ENCODE results near the gene WHAMM. TPM values are rescaled to one million over a fixed set of nuclear protein-coding genes. Genes with fewer than 3 reads are reported as not detected.

WHAMM gene
- total RNA-seq, 6 donors from 2014 or later: 10.6 to 15.7 (median 11.6) TPM

- peaks cover 50 to 98% (median 85%) of the 10 kb centered on the region in 4 donors for H3K36me3 ChIP-seq
- no peak overlapping the region for H3K4me3 ChIP-seq
- H3K4me1 ChIP-seq: peaks cover 0 to 13% (median 8%) of the 10 kb centered on the region in 4 donors
- DNase-seq (no peak), ATAC-seq (ENCODE audit: low FRiP score in 2 of 2) (no peak)
- WGBS, 2 donors: 89 to 93% methylated on average over 18 of the region's 18 CpGs
- no peaks in the 10 kb centered on the region for H3K9me3 ChIP-seq
- no peak overlapping the region for H3K27ac ChIP-seq
- H3K27me3 ChIP-seq: no peaks in the 10 kb centered on the region
- TF ChIP-seq POLR2AphosphoS5 (IDR thresholded peaks at IDR 0.05): no peak
- no peak for TF ChIP-seq CTCF (IDR thresholded peaks at IDR 0.05)
These were observed 21.2 kb downstream of the WHAMM start for GRCh38 chr15:82830427-82831173.

- ATAC-seq (ENCODE audit: low FRiP score in 2 of 2) (no peak), DNase-seq (no peak)
- Histone ChIP-seq H3K36me3 (peaks cover 45 to 98% (median 86%) of the 10 kb centered on the region in 4 donors), H3K4me3 (no peak overlapping the region), H3K4me1 (peaks cover 0 to 13% (median 8%) of the 10 kb centered on the region in 4 donors), H3K27ac (peak overlapping the region in 1 of 4 donors; percentile 39), H3K9me3 (no peaks in the 10 kb centered on the region), H3K27me3 (no peaks in the 10 kb centered on the region)
- WGBS, 2 donors: 87 to 92% methylated on average over 5 of the region's 5 CpGs
- no peak for TF ChIP-seq EP300 (IDR thresholded peaks at IDR 0.05)
- TF ChIP-seq CTCF (IDR thresholded peaks at IDR 0.05): no peak
- TF ChIP-seq POLR2AphosphoS5 (IDR thresholded peaks at IDR 0.05): no peak
- TF ChIP-seq POLR2A (IDR thresholded peaks at IDR 0.05): no peak
These were observed 22.6 kb downstream of the WHAMM start for GRCh38 chr15:82831894-82832600.

GRCh38 chr15:82832601-82833361 is 23.4 kb downstream of the WHAMM start:
- TF ChIP-seq POLR2AphosphoS5 (IDR thresholded peaks at IDR 0.05) (no peak), CTCF (IDR thresholded peaks at IDR 0.05) (no peak), POLR2A (IDR thresholded peaks at IDR 0.05) (no peak), EP300 (IDR thresholded peaks at IDR 0.05) (no peak)
- Histone ChIP-seq H3K36me3 (peaks cover 39 to 98% (median 87%) of the 10 kb centered on the region in 4 donors), H3K27me3 (no peaks in the 10 kb centered on the region), H3K4me3 (no peak overlapping the region), H3K9me3 (no peaks in the 10 kb centered on the region), H3K4me1 (peaks cover 0 to 13% (median 8%) of the 10 kb centered on the region in 4 donors), H3K27ac (peak overlapping the region in 2 of 4 donors; percentile 46 to 53)
- ATAC-seq (ENCODE audit: low FRiP score in 2 of 2) (peak; percentile 39 to 52), DNase-seq (no peak)
- 62 to 66% methylated on average over 13 of the region's 13 CpGs for WGBS, 2 donors

GRCh38 chr15:82833362-82833682 is 23.9 kb downstream of the WHAMM start:
- Histone ChIP-seq H3K4me1 (peaks cover 0 to 13% (median 8%) of the 10 kb centered on the region in 4 donors), H3K27me3 (no peaks in the 10 kb centered on the region), H3K36me3 (peaks cover 33 to 93% (median 86%) of the 10 kb centered on the region in 4 donors), H3K9me3 (no peaks in the 10 kb centered on the region), H3K4me3 (no peak overlapping the region), H3K27ac (peak overlapping the region in 2 of 4 donors; percentile 46 to 53)
- WGBS, 2 donors: 68 to 95% methylated on average over 4 of the region's 4 CpGs
- DNase-seq: no peak
- no peak for ATAC-seq (ENCODE audit: low FRiP score in 2 of 2)
- no peak for TF ChIP-seq CTCF (IDR thresholded peaks at IDR 0.05)
- TF ChIP-seq POLR2A (IDR thresholded peaks at IDR 0.05): no peak
- TF ChIP-seq POLR2AphosphoS5 (IDR thresholded peaks at IDR 0.05): no peak
- no peak for TF ChIP-seq EP300 (IDR thresholded peaks at IDR 0.05)
